Astrocyte (in vitro differentiated cells and primary cell): ENCODE results near the gene NMB. TPM values are rescaled to one million over a fixed set of nuclear protein-coding genes. Genes with fewer than 3 reads are reported as not detected.

Source experiments
- DNase-seq: peaks from one replicate; pipeline ENCODE4 v3.0.0-alpha.2; 2010; ENCODE audit warnings: low read depth
- FAIRE-seq: peaks from 2 replicates; lab custom pipeline; 2011; peaks lifted over from hg19 to GRCh38; lab: Jason Lieb, UNC
- H2AFZ ChIP-seq: 2 replicates; pipeline ENCODE4 v1.6.0; 2012; ENCODE audit warnings: low read depth, low read length, inconsistent platforms
- H3K27ac ChIP-seq: 2 replicates; pipeline ENCODE4 v1.5.1; 2011; ENCODE audit warnings: low read depth, low read length, inconsistent platforms
- H3K27me3 ChIP-seq: 2 replicates; pipeline ENCODE4 v1.6.0; 2011; ENCODE audit warnings: low read length, inconsistent platforms; ENCODE audit not compliant: insufficient read depth
- H3K36me3 ChIP-seq: 2 replicates; pipeline ENCODE4 v1.5.1; 2011; ENCODE audit warnings: low read length, inconsistent platforms; ENCODE audit not compliant: insufficient read depth
- H3K4me1 ChIP-seq: 2 replicates; pipeline ENCODE4 v1.5.1; 2011; ENCODE audit warnings: low read length, inconsistent platforms; ENCODE audit not compliant: insufficient read depth
- H3K4me2 ChIP-seq: 2 replicates; pipeline ENCODE4 v1.6.0; 2012; ENCODE audit warnings: low read length, inconsistent platforms
- H3K4me3 ChIP-seq: 2 replicates; pipeline ENCODE4 v1.5.1; 2011; ENCODE audit warnings: low read depth, mild to moderate bottlenecking, low read length, inconsistent platforms; ENCODE audit not compliant: insufficient read depth
- H3K79me2 ChIP-seq: 2 replicates; pipeline ENCODE4 v1.6.0; 2012; ENCODE audit warnings: mild to moderate bottlenecking, low read length, inconsistent platforms; ENCODE audit not compliant: insufficient read depth
- H3K9ac ChIP-seq: 2 replicates; pipeline ENCODE4 v1.6.0; 2012; ENCODE audit warnings: mild to moderate bottlenecking, low read length, inconsistent platforms
- H3K9me3 ChIP-seq: 2 replicates; pipeline ENCODE4 v1.5.1; 2012; ENCODE audit warnings: low read depth, mild to moderate bottlenecking, low read length, inconsistent platforms; ENCODE audit not compliant: insufficient read depth
- H4K20me1 ChIP-seq: 2 replicates; pipeline ENCODE4 v1.6.0; 2012; ENCODE audit warnings: low read length, inconsistent platforms; ENCODE audit not compliant: insufficient read depth
- H3K27ac Mint-ChIP-seq: one replicate; pipeline ENCODE4 v1.8.0; 2021; ENCODE audit warnings: mild to moderate bottlenecking, mixed read lengths; ENCODE audit not compliant: unreplicated experiment
- H3K27me3 Mint-ChIP-seq: one replicate; pipeline ENCODE4 v1.8.0; 2021; ENCODE audit warnings: low read depth, mixed read lengths; ENCODE audit not compliant: unreplicated experiment
- H3K36me3 Mint-ChIP-seq: one replicate; pipeline ENCODE4 v1.8.0; 2021; ENCODE audit warnings: low read depth, mixed read lengths; ENCODE audit not compliant: unreplicated experiment
- H3K4me1 Mint-ChIP-seq: one replicate; pipeline ENCODE4 v1.8.0; 2021; ENCODE audit warnings: low read depth, mixed read lengths; ENCODE audit not compliant: unreplicated experiment
- H3K4me3 Mint-ChIP-seq: one replicate; pipeline ENCODE4 v1.8.0; 2021; ENCODE audit warnings: mild to moderate bottlenecking, moderate library complexity, mixed read lengths; ENCODE audit not compliant: unreplicated experiment
- H3K9me3 Mint-ChIP-seq: one replicate; pipeline ENCODE4 v1.8.0; 2021; ENCODE audit warnings: mild to moderate bottlenecking, mixed read lengths; ENCODE audit not compliant: unreplicated experiment
- EZH2 ChIP-seq: IDR thresholded peaks from 2 replicates; pipeline ENCODE4 v1.6.1; 2012; ENCODE audit warnings: mild to moderate bottlenecking, low read length, inconsistent platforms; ENCODE audit not compliant: insufficient read depth
- total RNA-seq: library from RNA; stranded (reverse); gene quantifications from 2 replicates; pipeline ENCODE4 v1.2.1, GENCODE V29; 2021
- TF ChIP-seq, protein P1 (sequence below): IDR thresholded peaks from 2 replicates; pipeline ENCODE4 v1.5.1; 2011; ENCODE audit warnings: low read depth, mild to moderate bottlenecking, inconsistent platforms, low read length, moderate library complexity; ENCODE audit not compliant: insufficient read depth

Gene NMB
- total RNA-seq, 1 donor from 2014 or later, result 6.4 TPM

- Histone ChIP-seq H3K27me3 (no peaks in the 10 kb centered on the region), H3K4me3 (peak overlapping the region; percentile 60), H3K36me3 (peaks cover 4% of the 10 kb centered on the region), H3K4me2 (peak overlapping the region; percentile 88), H3K27ac (no peak overlapping the region), H3K79me2 (peaks cover 2% of the 10 kb centered on the region), H3K4me1 (peaks cover 17% of the 10 kb centered on the region), H3K9me3 (no peaks in the 10 kb centered on the region), H4K20me1 (peaks cover 2% of the 10 kb centered on the region), H2AFZ (no peak overlapping the region), H3K9ac (peak overlapping the region; percentile 79)
- peaks cover 3% of the 10 kb centered on the region for H3K27me3 Mint-ChIP-seq
- peaks cover 3% of the 10 kb centered on the region for H3K9me3 Mint-ChIP-seq
- peaks cover 11% of the 10 kb centered on the region for H3K36me3 Mint-ChIP-seq
- FAIRE-seq (no peak), DNase-seq (no peak)
- TF ChIP-seq, protein P1, sequence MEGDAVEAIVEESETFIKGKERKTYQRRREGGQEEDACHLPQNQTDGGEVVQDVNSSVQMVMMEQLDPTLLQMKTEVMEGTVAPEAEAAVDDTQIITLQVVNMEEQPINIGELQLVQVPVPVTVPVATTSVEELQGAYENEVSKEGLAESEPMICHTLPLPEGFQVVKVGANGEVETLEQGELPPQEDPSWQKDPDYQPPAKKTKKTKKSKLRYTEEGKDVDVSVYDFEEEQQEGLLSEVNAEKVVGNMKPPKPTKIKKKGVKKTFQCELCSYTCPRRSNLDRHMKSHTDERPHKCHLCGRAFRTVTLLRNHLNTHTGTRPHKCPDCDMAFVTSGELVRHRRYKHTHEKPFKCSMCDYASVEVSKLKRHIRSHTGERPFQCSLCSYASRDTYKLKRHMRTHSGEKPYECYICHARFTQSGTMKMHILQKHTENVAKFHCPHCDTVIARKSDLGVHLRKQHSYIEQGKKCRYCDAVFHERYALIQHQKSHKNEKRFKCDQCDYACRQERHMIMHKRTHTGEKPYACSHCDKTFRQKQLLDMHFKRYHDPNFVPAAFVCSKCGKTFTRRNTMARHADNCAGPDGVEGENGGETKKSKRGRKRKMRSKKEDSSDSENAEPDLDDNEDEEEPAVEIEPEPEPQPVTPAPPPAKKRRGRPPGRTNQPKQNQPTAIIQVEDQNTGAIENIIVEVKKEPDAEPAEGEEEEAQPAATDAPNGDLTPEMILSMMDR, result no peak
- TF ChIP-seq EZH2, result no peak
- H3K27ac Mint-ChIP-seq, result no peak overlapping the region
- H3K4me1 Mint-ChIP-seq, result peaks cover 8% of the 10 kb centered on the region
- peak overlapping the region; percentile 54 for H3K4me3 Mint-ChIP-seq
Measured at GRCh38 chr15:84658788-84659411, 901 bp upstream of the NMB start.

GRCh38 chr15:84657748-84658079, 285 bp downstream of the NMB start:
- Histone ChIP-seq H3K4me3 (peak overlapping the region; percentile 60), H3K79me2 (peaks cover 14% of the 10 kb centered on the region), H3K4me1 (peaks cover 25% of the 10 kb centered on the region), H3K27me3 (no peaks in the 10 kb centered on the region), H4K20me1 (peaks cover 2% of the 10 kb centered on the region), H2AFZ (peak overlapping the region; percentile 58), H3K4me2 (peak overlapping the region; percentile 88), H3K27ac (peak overlapping the region; percentile 31), H3K9ac (peak overlapping the region; percentile 79), H3K9me3 (no peaks in the 10 kb centered on the region), H3K36me3 (no peaks in the 10 kb centered on the region)
- TF ChIP-seq, protein P1, result no peak
- no peak for TF ChIP-seq EZH2
- no peak for DNase-seq
- FAIRE-seq, result no peak
- Mint-ChIP-seq H3K36me3 (peaks cover 11% of the 10 kb centered on the region), H3K27ac (no peak overlapping the region), H3K9me3 (peaks cover 3% of the 10 kb centered on the region), H3K4me1 (peaks cover 12% of the 10 kb centered on the region), H3K4me3 (peak overlapping the region; percentile 75), H3K27me3 (peaks cover 3% of the 10 kb centered on the region)

- Histone ChIP-seq H3K79me2 (peaks cover 21% of the 10 kb centered on the region), H3K36me3 (no peaks in the 10 kb centered on the region), H3K4me3 (peak overlapping the region; percentile 60), H4K20me1 (peaks cover 2% of the 10 kb centered on the region), H3K27me3 (no peaks in the 10 kb centered on the region), H3K27ac (no peak overlapping the region), H2AFZ (no peak overlapping the region), H3K9ac (no peak overlapping the region), H3K9me3 (no peaks in the 10 kb centered on the region), H3K4me1 (peaks cover 25% of the 10 kb centered on the region), H3K4me2 (peak overlapping the region; percentile 88)
- TF ChIP-seq EZH2, result no peak
- TF ChIP-seq, protein P1, result no peak
- FAIRE-seq (no peak), DNase-seq (no peak)
- H3K4me1 Mint-ChIP-seq, result peaks cover 16% of the 10 kb centered on the region
- peak overlapping the region; percentile 75 for H3K4me3 Mint-ChIP-seq
- peaks cover 3% of the 10 kb centered on the region for H3K27me3 Mint-ChIP-seq
- peaks cover 3% of the 10 kb centered on the region for H3K9me3 Mint-ChIP-seq
- H3K36me3 Mint-ChIP-seq, result peaks cover 11% of the 10 kb centered on the region
- H3K27ac Mint-ChIP-seq, result no peak overlapping the region
Measured at GRCh38 chr15:84656972-84657371, 1.0 kb downstream of the NMB start.
